Measurements from ENCODE around the gene PNCK. TPM values are rescaled to one million over a fixed set of nuclear protein-coding genes. Genes with fewer than 3 reads are reported as not detected.
"Not testable (repeated sequence)": the region's sequence is repeated elsewhere in the genome, so short reads cannot be mapped to it uniquely, and the experiment has no call there.

The PNCK gene
- total RNA-seq, 1 donor from 2014 or later = 0.72 TPM

DNA sequence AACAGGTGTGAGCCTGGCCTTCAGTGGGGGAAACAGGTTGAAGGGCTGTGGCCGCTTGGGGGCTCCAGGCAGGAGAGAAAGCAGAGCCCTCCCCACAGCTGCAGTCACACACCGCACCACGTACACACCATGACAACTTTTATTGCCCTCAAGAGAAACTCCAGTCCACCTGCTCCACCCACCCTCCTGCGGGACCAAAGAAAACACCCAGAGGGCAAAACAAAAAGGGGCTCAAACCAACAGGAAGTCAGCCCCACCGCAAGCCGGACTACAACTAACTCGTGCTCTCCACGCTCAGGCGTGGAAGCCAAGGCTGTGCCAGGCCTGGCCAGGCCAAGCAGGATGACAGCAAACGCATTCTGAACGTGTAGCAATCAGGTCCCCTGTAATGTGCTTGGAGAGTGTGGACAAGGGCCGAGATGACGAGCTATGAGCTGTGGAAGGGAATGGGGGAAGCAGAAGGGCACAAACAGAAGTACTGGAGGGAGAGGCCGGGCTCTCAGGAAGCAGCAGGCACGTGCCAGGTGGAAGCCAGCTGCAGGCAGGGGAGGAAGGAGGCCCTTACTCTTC lies 26.8 kb upstream of the PNCK start:
- no peak for ATAC-seq
- Histone ChIP-seq H3K36me3 (peaks cover 20% of the 10 kb centered on the region), H3K27me3 (no peaks in the 10 kb centered on the region), H3K9me3 (no peaks in the 10 kb centered on the region), H3K4me3 (no peak overlapping the region), H3K27ac (no peak overlapping the region), H3K4me1 (no peaks in the 10 kb centered on the region)
- intact Hi-C loops (cut with DNase I) = no loop called here
- no peak for DNase-seq
- no peak for TF ChIP-seq CTCF (IDR thresholded peaks at IDR 0.05)

DNA sequence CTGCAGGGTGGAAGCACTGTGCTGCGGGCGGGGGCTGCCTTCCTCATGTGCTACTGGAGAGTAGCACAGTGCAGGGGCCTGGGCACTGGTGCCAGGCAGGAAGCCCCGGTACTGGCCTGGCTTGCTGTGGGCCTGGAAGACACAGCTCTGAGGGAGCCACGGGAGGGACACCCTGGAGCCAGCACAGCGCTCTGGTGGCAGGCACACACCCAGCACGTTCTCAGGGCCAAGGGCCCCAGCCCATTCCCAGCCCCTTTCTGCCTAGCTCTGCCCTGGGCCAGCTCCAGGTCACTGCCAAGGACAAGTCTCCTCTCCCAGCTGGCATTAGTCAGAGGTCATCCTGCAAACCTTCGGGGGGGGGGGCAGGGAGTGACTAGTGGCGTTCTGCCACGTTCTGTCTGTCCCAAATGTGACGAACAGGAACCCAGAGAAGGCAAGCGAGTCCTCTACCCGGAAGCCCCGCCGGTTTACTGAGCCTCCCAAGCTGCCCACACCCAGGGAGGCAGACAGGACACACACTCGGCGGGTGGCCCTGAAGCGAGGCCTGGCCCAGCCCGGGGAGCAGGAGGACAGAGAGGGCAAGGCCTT lies 26.3 kb upstream of the PNCK start:
- not testable (repeated sequence) for ATAC-seq

GRCh38 chrX:153699210-153699783 lies 25.7 kb upstream of the PNCK start:
- H3K36me3 ChIP-seq = peaks cover 15% of the 10 kb centered on the region
- H3K9me3 ChIP-seq; H3K27ac ChIP-seq; DNase-seq; H3K27me3 ChIP-seq; ATAC-seq; H3K4me1 ChIP-seq; H3K4me3 ChIP-seq; intact Hi-C loops (cut with DNase I): not testable (repeated sequence)

More for the DNA sequence above, 26.3 kb upstream of the PNCK start:
- DNase-seq; H3K4me1 ChIP-seq; H3K4me3 ChIP-seq; intact Hi-C loops (cut with DNase I); H3K27me3 ChIP-seq; H3K27ac ChIP-seq; H3K9me3 ChIP-seq: not testable (repeated sequence)
- H3K36me3 ChIP-seq = peaks cover 20% of the 10 kb centered on the region

DNA sequence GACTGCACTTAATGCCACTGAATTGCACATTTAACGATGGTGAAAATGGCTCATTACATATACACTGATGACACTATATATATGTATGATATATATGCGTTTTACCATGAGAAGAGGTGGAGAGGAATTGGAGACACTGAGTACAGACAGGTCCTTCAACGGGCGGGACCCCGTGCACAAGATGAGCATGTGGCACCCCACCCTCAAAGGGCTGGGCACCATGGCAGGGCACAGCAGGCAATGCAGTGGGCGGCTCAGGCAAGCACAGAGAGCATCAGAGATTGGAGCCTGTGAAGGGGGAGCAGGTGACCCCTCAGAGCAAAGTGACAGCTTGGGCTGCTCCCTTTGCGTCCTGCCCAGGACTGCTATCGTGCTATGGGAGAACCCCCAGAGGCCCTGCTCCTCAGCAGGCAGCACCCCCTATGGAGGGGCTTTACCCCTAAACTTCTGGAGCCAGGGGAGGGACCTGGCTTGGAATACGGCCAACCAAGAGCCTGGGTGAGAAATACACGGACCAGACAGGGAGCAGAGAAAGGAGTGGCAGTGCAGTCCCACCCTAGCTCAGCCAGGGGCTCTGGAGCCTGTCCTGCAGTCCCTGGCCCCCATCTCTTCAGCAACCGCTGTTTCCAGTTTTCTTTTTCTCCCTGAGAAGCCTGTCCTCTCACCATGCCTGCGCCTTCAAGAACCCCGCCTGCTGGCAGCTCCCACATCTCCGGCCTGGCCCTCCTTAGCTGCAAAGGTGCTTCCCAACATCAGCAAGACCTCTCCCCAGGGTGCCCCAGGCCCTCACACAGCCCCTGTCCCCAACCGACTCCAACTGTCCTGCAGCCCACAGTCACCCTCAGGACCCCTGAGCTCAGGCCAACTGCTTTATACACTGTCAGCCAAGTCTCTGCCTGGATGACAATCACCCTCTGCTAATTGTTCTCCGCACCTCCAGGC lies 24.6 kb upstream of the PNCK start:
- H3K27ac ChIP-seq = no peak overlapping the region
- no peak for DNase-seq

GRCh38 chrX:153696986-153697722 lies 23.5 kb upstream of the PNCK start:
- DNase-seq; ATAC-seq; H3K4me3 ChIP-seq; intact Hi-C loops (cut with DNase I); H3K27me3 ChIP-seq; H3K27ac ChIP-seq; H3K9me3 ChIP-seq; H3K4me1 ChIP-seq: not testable (repeated sequence)
- H3K36me3 ChIP-seq = peaks cover 12% of the 10 kb centered on the region

More for the DNA sequence above, 24.6 kb upstream of the PNCK start:
- intact Hi-C loops (cut with DNase I) = no loop called here
- H3K36me3 ChIP-seq = peaks cover 12% of the 10 kb centered on the region
- no peaks in the 10 kb centered on the region for H3K9me3 ChIP-seq
- no peak overlapping the region for H3K4me3 ChIP-seq
- TF ChIP-seq CTCF (IDR thresholded peaks at IDR 0.05) = no peak
- no peaks in the 10 kb centered on the region for H3K27me3 ChIP-seq
- ATAC-seq = no peak
- no peaks in the 10 kb centered on the region for H3K4me1 ChIP-seq

DNA sequence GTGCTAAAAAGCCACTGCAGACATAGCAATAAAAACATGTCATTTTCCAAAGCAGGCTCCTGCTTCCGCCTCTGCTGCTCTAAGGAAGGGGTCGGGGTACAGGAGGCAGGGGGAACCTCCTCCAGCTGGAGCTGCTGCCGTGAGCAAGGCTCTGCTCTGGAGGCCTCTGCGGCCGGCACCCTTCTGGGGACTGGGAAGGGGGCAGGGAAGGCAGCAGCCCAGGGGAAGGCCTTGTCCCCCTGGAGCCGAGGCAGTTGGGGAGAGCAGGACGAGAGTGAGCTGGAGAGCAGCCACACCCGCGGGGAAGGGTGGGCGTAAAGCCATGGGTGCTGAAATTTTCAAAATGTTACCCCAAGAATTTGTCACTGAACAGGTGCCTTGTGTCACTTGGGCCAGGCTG lies 22.9 kb upstream of the PNCK start:
- ATAC-seq; intact Hi-C loops (cut with DNase I); H3K27me3 ChIP-seq: not testable (repeated sequence)

GRCh38 chrX:153696100-153696499 lies 22.5 kb upstream of the PNCK start:
- Histone ChIP-seq H3K36me3 (peaks cover 5% of the 10 kb centered on the region), H3K27ac (no peak overlapping the region), H3K9me3 (no peaks in the 10 kb centered on the region), H3K27me3 (no peaks in the 10 kb centered on the region), H3K4me3 (no peak overlapping the region), H3K4me1 (no peaks in the 10 kb centered on the region)
- ATAC-seq (no peak), DNase-seq (no peak)
- TF ChIP-seq CTCF (IDR thresholded peaks at IDR 0.05) = no peak
- intact Hi-C loops (cut with DNase I) = no loop called here

More for the DNA sequence above, 22.9 kb upstream of the PNCK start:
- H3K4me1 ChIP-seq, H3K36me3 ChIP-seq, DNase-seq, H3K4me3 ChIP-seq, H3K9me3 ChIP-seq, H3K27ac ChIP-seq: not testable (repeated sequence)
